Subcutaneous adipose tissue (tissue), 4 donors: ENCODE results near the gene TIMM8A. TPM values are rescaled to one million over a fixed set of nuclear protein-coding genes. Genes with fewer than 3 reads are reported as not detected.

Source experiments
- total RNA-seq, 4 donors: library from RNA; depleted of rRNA; stranded (reverse); fragments of >200 nt; gene quantifications; one replicate each; pipeline ENCODE4 v1.1.0, GENCODE V29; 2016
- TF ChIP-seq, protein P1 (sequence below): fragments of 450-650 bp; IDR thresholded peaks from one replicate; pipeline ENCODE4 v1.5.1; 2016; ENCODE audit warnings: low read depth, mild to moderate bottlenecking, control low read depth, antibody characterized with exemption, moderate library complexity

Gene TIMM8A, protein sequence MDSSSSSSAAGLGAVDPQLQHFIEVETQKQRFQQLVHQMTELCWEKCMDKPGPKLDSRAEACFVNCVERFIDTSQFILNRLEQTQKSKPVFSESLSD
- total RNA-seq, result 1 to 10 TPM; 4.2 to 9.0 (median 5.9) TPM

DNA sequence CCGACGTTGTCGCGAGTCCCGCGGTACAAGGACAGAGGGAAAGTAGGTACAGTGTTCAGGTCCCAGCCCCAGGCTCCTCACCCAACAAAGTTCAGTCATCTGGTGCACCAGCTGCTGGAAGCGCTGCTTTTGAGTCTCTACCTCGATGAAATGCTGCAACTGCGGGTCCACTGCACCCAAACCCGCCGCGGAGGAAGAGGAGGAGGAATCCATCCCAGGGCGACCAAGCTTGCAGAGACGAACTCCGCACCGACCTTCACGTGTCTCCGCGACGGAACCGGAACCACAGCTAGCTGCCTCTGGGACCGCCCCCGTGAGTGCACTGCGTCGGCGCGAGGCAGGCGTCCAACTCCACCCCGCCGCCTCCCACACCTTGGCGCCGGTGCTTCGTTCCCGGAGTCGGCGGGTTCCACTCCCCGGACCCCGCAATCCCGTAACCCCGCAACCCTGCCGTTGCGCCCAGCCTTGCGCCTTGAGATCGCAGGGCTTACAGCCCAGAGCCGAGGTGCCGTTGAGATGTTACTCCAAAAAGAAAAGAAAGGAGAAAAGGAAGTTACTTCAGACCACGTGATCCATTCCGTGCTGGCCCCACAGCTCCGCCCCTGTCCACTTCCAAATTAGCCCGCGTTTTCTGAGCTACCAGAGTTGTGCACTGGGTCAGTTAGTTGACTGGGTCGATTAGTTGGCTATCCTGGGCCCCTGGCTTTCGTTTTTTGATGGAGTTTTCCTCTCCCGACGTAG lies at the start of gene TIMM8A:
Gene TIMM8A, minus strand, starts transcription at position 291 of the 741 bp plus-strand sequence. Its CDS starts 78 bp downstream, at position 213.
- TF ChIP-seq, protein P1, sequence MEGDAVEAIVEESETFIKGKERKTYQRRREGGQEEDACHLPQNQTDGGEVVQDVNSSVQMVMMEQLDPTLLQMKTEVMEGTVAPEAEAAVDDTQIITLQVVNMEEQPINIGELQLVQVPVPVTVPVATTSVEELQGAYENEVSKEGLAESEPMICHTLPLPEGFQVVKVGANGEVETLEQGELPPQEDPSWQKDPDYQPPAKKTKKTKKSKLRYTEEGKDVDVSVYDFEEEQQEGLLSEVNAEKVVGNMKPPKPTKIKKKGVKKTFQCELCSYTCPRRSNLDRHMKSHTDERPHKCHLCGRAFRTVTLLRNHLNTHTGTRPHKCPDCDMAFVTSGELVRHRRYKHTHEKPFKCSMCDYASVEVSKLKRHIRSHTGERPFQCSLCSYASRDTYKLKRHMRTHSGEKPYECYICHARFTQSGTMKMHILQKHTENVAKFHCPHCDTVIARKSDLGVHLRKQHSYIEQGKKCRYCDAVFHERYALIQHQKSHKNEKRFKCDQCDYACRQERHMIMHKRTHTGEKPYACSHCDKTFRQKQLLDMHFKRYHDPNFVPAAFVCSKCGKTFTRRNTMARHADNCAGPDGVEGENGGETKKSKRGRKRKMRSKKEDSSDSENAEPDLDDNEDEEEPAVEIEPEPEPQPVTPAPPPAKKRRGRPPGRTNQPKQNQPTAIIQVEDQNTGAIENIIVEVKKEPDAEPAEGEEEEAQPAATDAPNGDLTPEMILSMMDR, result no peak

DNA sequence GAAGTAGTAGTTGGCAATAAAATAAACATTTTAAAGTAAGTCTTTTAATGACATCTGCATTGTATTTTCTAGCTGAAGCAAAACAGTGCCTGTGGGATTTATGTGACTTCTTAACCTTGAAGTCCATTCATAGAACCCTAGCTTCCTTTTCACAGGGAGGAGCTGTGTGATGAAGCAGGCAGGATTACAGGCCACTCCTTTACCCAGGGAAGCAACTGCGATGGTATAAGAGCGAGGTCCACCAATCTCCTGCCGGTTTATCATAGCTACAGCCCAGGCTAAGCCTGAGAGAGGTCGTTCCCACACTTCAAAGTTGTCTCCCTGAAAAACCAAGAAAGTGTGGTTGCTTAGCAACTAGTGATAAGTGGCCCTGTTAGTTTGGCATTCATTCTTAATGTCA lies 49.2 kb upstream of the TIMM8A start:
- TF ChIP-seq, protein P1, result no peak

DNA sequence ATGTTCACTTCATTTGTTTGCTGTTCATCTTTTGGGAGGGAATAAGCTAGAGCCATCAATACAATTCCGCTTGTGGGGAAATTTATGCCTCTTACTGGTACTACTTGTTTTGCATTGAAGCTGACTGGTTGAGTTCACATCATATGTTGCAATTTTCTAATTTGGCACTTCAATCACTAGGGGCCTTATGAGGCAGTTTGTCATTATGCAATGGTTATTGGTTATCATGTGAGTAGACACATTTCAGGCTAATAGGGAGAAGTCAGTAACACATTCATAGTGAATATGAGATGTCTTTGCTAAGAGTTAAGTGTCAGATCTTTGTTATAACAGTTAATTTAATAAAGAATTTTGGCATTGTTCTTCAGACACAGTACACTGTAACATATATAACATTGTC lies 47.2 kb upstream of the TIMM8A start:
- TF ChIP-seq, protein P1, result no peak

- TF ChIP-seq, protein P1, result no peak
Measured at GRCh38 chrX:101394372-101394771, 45.8 kb upstream of the TIMM8A start.

- TF ChIP-seq, protein P1, result no peak
Measured at GRCh38 chrX:101393530-101394305, 45.2 kb upstream of the TIMM8A start.

DNA sequence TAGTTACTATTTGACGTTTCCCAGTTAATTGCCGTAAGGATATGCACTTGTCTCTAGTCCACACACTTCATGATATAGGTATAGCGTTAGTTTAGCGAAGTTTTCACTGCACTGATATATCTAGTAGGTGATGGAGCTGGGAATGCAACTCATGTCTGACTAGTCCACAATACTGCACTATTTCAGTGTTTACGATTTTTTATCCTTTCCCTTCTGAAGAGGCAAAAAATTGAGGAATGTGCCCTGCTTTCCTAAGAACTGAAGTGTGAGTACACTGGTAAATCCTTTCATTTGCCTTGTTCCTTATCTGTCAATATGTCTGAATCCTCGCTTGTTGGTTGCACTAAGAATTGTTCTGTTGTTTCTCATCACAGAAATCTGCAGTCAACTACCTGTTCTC lies 43.3 kb upstream of the TIMM8A start:
- TF ChIP-seq, protein P1, result no peak
